ENCODE measurements around the gene SPNS3. TPM values are rescaled to one million over a fixed set of nuclear protein-coding genes. Genes with fewer than 3 reads are reported as not detected.

The SPNS3 gene
- total RNA-seq (1 to 10 TPM in 1 of 2 donors, under 1 TPM in 1; 0.39 to 1.4 TPM), polyA plus RNA-seq (ENCODE audit: insufficient read depth, low read depth, low replicate concordance) (0.75 TPM)
- long read RNA-seq, donor 1: 0 reads
- long read RNA-seq, donor 2: 0 reads

GRCh38 chr17:4433515-4434031, at the start of gene SPNS3:
SPNS3 (plus strand) TSS chr17:4433940; CDS start chr17:4433968, 28 bp downstream.
- TF ChIP-seq POLR2A (IDR thresholded peaks at IDR 0.05) (no peak), CTCF (IDR thresholded peaks at IDR 0.05) (no peak)
- Histone ChIP-seq H3K27me3 (no peaks in the 10 kb centered on the region), H3K9me3 (no peaks in the 10 kb centered on the region), H3K36me3 (ENCODE audit: low read depth, missing control alignments) (no peaks in the 10 kb centered on the region), H3K4me3 (no peak within 1 kb of the TSS), H3K4me1 (no peaks in the 10 kb centered on the region), H3K27ac (no peak within 1 kb of the TSS)
- DNase-seq: no peak
- intact Hi-C loops (cut with DNase I; ENCODE audit: low total_unique reads): no loop called here
- WGBS, 2 donors: 65 to 79% methylated on average over 7 to 13 of the region's 13 CpGs

- no peaks in the 10 kb centered on the region for H3K36me3 ChIP-seq (ENCODE audit: low read depth, missing control alignments)
- no peak for TF ChIP-seq POLR2A (IDR thresholded peaks at IDR 0.05)
- no peak for TF ChIP-seq CTCF (IDR thresholded peaks at IDR 0.05)
- intact Hi-C loops (cut with DNase I; ENCODE audit: low total_unique reads): no loop called here
- DNase-seq: no peak
- no peak overlapping the region for H3K27ac ChIP-seq
- 76 to 92% methylated on average over 2 of the region's 2 CpGs for WGBS, 2 donors
- no peak overlapping the region for H3K4me3 ChIP-seq
- H3K27me3 ChIP-seq: no peaks in the 10 kb centered on the region
- H3K4me1 ChIP-seq: no peaks in the 10 kb centered on the region
- H3K9me3 ChIP-seq: no peaks in the 10 kb centered on the region
Measured at GRCh38 chr17:4386406-4386805, 47.3 kb upstream of the SPNS3 start.

GRCh38 chr17:4387137-4387536, 46.6 kb upstream of the SPNS3 start:
- intact Hi-C loops (cut with DNase I; ENCODE audit: low total_unique reads): no loop called here
- Histone ChIP-seq H3K27ac (no peak overlapping the region), H3K27me3 (no peaks in the 10 kb centered on the region), H3K4me1 (no peaks in the 10 kb centered on the region), H3K9me3 (no peaks in the 10 kb centered on the region), H3K4me3 (no peak overlapping the region), H3K36me3 (ENCODE audit: low read depth, missing control alignments) (no peaks in the 10 kb centered on the region)
- TF ChIP-seq CTCF (IDR thresholded peaks at IDR 0.05) (no peak), POLR2A (IDR thresholded peaks at IDR 0.05) (no peak)
- WGBS, 2 donors: 92 to 95% methylated on average over 5 of the region's 5 CpGs
- no peak for DNase-seq

- intact Hi-C loops (cut with DNase I; ENCODE audit: low total_unique reads): no loop called here
- Histone ChIP-seq H3K4me3 (no peak overlapping the region), H3K27me3 (no peaks in the 10 kb centered on the region), H3K4me1 (no peaks in the 10 kb centered on the region), H3K36me3 (ENCODE audit: low read depth, missing control alignments) (no peaks in the 10 kb centered on the region), H3K9me3 (no peaks in the 10 kb centered on the region), H3K27ac (no peak overlapping the region)
- no peak for DNase-seq
- WGBS, 2 donors: 77 to 84% methylated on average over 5 to 8 of the region's 8 CpGs
- TF ChIP-seq POLR2A (IDR thresholded peaks at IDR 0.05) (no peak), CTCF (IDR thresholded peaks at IDR 0.05) (no peak)
Measured at GRCh38 chr17:4389079-4389478, 44.7 kb upstream of the SPNS3 start.

- Histone ChIP-seq H3K4me1 (no peaks in the 10 kb centered on the region), H3K9me3 (no peaks in the 10 kb centered on the region), H3K27me3 (no peaks in the 10 kb centered on the region), H3K27ac (no peak overlapping the region), H3K4me3 (no peak overlapping the region), H3K36me3 (ENCODE audit: low read depth, missing control alignments) (no peaks in the 10 kb centered on the region)
- intact Hi-C loops (cut with DNase I; ENCODE audit: low total_unique reads): no loop called here
- TF ChIP-seq POLR2A (IDR thresholded peaks at IDR 0.05): no peak
- no peak for TF ChIP-seq CTCF (IDR thresholded peaks at IDR 0.05)
- DNase-seq: no peak
- WGBS, 2 donors: 62 to 74% methylated on average over 7 of the region's 7 CpGs
Measured at GRCh38 chr17:4393806-4394205, 39.9 kb upstream of the SPNS3 start.
